Motor neuron (in vitro differentiated cells): ENCODE results near the gene FAM32A. TPM values are rescaled to one million over a fixed set of nuclear protein-coding genes. Genes with fewer than 3 reads are reported as not detected.

Experiments used
- ATAC-seq, 8 experiments: fragments of 200-7000 bp; cut with Tn5 transposase; replicated peaks in 6 of 8; 2 replicates each; pipeline ENCODE4 v1.8.0; 2021; ENCODE audit warnings: mild to moderate bottlenecking in 8 of 8, moderate library complexity in 8 of 8
- H3K27ac ChIP-seq, 2 donors: fragments of 250-450 bp; sonication (Bioruptor Pico); 2 replicates each; pipeline ENCODE4 v1.9.0; 2021; ENCODE audit warnings: antibody characterized with exemption in 2 of 2, mild to moderate bottlenecking in 2 of 2, moderate library complexity in 1 of 2
- H3K4me1 ChIP-seq, 2 donors: fragments of 250-450 bp; sonication (Bioruptor Pico); replicated peaks in 1 of 2; 2 replicates each; pipeline ENCODE4 v1.6.1; 2021; ENCODE audit warnings: antibody characterized with exemption in 2 of 2, mild to moderate bottlenecking in 2 of 2, moderate library complexity in 1 of 2
- H3K4me3 ChIP-seq, 5 donors: fragments of 250-450 bp; sonication (Bioruptor Pico); 2 replicates each; pipeline ENCODE4 v1.9.0; 2021; ENCODE audit warnings: antibody characterized with exemption in 5 of 5, mild to moderate bottlenecking in 5 of 5, moderate library complexity in 4 of 5
- WGBS, 10 experiments: fragments of 450-650 bp; shearing (Covaris generic); methylation state at CpG; one replicate each; pipeline ENCODE4 v1.0.0; 2022; 5-methylcytosine and 5-hydroxymethylcytosine counted together
- in situ Hi-C, 9 experiments: fragments of 400-800 bp; cut with MboI; loops; one replicate each; pipeline ENCODE4 v1.15.0; 2021; ENCODE audit warnings: low sequenced_read_pairs in 9 of 9, low pct_unique_long_range_greater_than_20kb in 2 of 9; ENCODE audit not compliant: unreplicated experiment in 9 of 9
- total RNA-seq, 8 experiments: library from RNA; unstranded; fragments of 300-600 nt; gene quantifications; 2 replicates each; pipeline versions ENCODE4 v1.2.3 to v1.2.4, GENCODE V29; 2022

FAM32A gene
- total RNA-seq = 100 to 1,000 TPM in 5 of 8 experiments, 10 to 100 TPM in 3; 78.1 to 159 (median 114) TPM

GRCh38 chr19:16185123-16185767, at the start of gene FAM32A:
Gene FAM32A, plus strand, starts transcription at chr19:16185410. Its CDS starts 33 bp downstream, at chr19:16185443.
- in situ Hi-C loops = loop anchor here in 8 of 9 experiments (10.0 to 25.0 kb wide), 5 partner anchors 140 to 773 kb away; partner anchors contain the start of genes AKAP8L (in 1 of the 8), CYP4F3 (in 1 of the 8) and CYP4F8 (in 1 of the 8)
- ATAC-seq = peak; percentile 84 to 98 (median 96)
- peaks cover 6 to 7% of the 10 kb centered on the region in 2 donors for H3K4me1 ChIP-seq
- 0 to 1% (median 0%) methylated on average over 3 to 20 of the region's 39 CpGs; no CpG with 5 or more reads in 3 of the 10 experiments for WGBS, 10 experiments
- peak within 1 kb of the TSS; percentile 70 to 93 (median 88) for H3K4me3 ChIP-seq
- H3K27ac ChIP-seq = peak within 1 kb of the TSS; percentile 84 to 88

DNA sequence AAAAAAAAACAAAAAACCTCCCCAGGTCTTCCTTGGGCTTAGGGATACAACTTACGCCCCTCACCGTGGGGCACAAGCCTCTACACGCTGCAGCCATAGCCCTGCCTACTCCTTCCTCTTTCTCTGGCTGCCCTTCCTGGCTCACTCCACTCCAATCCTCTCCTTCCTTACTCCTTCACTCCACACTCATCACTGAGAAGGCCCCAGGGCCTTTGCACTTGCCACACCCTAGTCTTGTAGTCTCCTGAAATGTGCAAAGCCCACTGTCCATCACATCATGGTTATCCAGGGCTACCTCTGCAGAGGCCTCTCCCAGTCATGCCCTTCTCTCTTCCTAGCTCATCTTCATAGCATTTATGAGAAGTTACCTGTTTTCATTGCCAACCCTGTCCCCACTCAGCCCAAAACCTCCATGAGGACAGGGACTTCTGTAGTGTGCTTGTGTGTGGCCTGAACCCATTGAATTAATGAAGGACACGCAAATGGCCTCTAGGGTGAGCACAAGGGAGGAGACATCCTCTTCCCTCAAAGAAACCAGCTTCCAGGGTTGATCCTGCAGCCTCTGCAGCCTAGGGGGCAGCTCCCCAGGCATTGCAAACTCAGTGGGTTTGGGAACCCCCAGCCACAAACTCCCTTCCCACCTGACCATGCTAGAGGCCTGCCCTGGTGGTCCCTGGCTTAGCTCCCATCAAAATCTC, 49.6 kb upstream of the FAM32A start:
- ATAC-seq = no peak
- 33 to 100% (median 92%) methylated on average over 1 to 4 of the region's 4 CpGs; no CpG with 5 or more reads in 4 of the 10 experiments for WGBS, 10 experiments
- no peak overlapping the region for H3K4me3 ChIP-seq
- H3K4me1 ChIP-seq = no peaks in the 10 kb centered on the region
- no peak overlapping the region for H3K27ac ChIP-seq
- in situ Hi-C loops = no loop called here

DNA sequence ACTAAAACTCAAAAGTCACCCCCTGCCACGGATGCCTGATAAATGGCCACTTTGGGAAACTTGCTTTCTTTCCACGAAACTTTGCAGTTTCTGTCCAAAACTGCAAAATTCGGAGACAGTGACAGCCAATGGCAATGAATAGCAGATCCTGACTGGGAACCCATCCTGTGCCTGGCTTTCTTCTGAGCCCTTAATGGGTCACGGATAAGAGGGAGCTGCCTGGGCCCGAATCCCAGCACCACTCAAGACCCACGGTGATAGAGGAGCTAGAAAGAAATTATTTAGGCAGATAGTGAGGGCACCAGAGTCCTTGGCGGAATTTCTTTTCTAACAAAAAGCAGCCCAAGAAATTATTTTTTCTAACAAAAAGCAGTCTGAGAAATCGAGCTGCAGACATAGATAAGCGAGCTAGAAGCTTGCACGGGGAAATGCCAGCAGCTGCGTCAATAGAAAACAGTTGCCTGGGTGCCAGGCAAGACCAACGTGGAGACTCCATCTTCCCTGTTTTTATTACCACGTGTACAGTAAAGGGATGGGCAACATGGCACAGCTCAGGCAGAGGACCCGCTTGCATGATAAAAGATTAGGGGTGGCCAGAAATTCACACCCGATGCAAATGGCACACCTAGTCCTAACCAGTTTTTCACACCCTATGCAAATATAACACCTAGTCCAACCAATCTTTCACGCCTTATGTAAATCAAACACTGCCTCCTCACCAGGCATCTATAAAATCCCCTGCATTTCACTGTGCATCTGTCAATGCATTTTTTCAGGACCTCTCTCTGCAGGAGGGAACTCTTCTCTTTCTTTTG, 48.8 kb upstream of the FAM32A start:
- WGBS, 10 experiments = 15 to 78% (median 58%) methylated on average over 1 to 12 of the region's 16 CpGs
- Histone ChIP-seq H3K4me1 (no peaks in the 10 kb centered on the region), H3K27ac (no peak overlapping the region), H3K4me3 (no peak overlapping the region)
- in situ Hi-C loops = no loop called here
- ATAC-seq = peak in 6 of 8 experiments; percentile 9 to 85 (median 60)

GRCh38 chr19:16139752-16140151, 45.5 kb upstream of the FAM32A start:
- Histone ChIP-seq H3K27ac (no peak overlapping the region), H3K4me3 (no peak overlapping the region), H3K4me1 (no peaks in the 10 kb centered on the region)
- WGBS, 10 experiments = 45 to 87% (median 61%) methylated on average over 1 to 6 of the region's 13 CpGs; no CpG with 5 or more reads in 4 of the 10 experiments
- in situ Hi-C loops = no loop called here
- no peak for ATAC-seq

DNA sequence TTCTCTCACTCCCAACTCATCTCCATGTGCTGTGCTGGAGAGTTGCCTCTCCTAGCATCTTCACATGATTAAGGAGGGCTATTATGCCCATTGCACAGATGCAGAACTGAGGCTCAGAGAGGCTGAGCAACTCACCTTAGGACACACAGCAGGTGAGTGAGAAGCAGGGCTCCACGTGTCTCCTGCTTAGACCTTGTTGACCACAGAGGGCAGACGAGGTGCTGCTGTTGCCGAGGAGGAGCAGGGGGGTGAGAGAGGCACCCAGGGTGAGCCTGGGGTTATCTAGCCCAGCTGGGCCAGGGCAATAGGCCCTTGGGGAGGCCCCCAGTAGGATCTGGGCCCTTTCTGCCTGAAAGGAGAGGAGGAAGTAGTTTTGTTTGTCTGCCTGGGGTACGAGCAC, 44.2 kb upstream of the FAM32A start:
- in situ Hi-C loops = no loop called here
- ATAC-seq = no peak
- 10 to 75% (median 60%) methylated on average over 1 to 2 of the region's 4 CpGs; no CpG with 5 or more reads in 5 of the 10 experiments for WGBS, 10 experiments
- no peaks in the 10 kb centered on the region for H3K4me1 ChIP-seq
- no peak overlapping the region for H3K27ac ChIP-seq
- no peak overlapping the region for H3K4me3 ChIP-seq

- no peak for ATAC-seq
- Histone ChIP-seq H3K4me1 (no peaks in the 10 kb centered on the region), H3K27ac (no peak overlapping the region), H3K4me3 (no peak overlapping the region)
- 30 to 89% (median 76%) methylated on average over 2 to 9 of the region's 9 CpGs for WGBS, 10 experiments
- in situ Hi-C loops = no loop called here
Measured at GRCh38 chr19:16142032-16142580, 43.1 kb upstream of the FAM32A start.

DNA sequence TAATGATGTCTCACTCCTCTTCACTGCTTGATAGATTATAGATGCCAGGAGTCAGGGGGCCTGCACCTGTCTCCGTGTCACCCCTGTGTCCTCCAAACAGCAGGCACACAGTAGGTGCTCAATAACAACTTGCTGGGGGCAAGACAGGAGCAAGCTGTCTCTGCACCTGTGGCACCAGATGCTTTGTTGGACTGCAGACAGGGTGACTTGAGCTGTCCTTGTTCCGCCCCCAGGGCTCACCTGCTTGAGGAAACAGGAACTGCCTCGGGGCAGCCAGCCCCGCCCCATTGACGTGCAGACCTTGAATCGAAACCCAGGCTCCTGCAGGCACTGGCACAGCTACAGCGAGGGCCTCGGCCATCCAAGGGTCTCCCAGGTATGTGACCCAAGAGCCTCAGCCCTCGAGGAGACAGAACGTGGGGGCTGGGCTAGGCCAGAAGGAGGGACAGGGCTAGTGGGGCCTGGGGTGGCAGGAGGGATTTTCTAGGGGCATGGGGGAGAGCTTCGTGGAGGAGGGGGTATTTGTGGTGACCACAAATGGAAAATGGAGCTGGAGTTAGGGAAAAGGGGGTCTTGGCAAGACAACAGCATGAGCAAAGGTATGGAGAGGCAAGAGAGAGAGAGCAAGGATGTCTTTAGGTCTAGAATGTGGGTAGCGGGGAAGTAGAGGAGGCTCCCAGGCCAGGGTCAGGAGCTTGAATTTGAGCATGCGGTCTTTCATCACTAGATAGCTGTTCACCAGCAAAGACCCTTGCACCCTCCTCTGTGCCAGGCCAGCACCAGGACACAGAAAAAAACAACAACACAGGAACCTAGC, 41.6 kb upstream of the FAM32A start, which contains the start of gene HSH2D:
Gene HSH2D, plus strand, starts transcription at position 287 of the 817 bp plus-strand sequence. CDS start 5,066 bp downstream, outside the sequence.
- no peak for ATAC-seq
- WGBS, 10 experiments = 0 to 100% (median 67%) methylated on average over 1 to 5 of the region's 13 CpGs; no CpG with 5 or more reads in 3 of the 10 experiments

GRCh38 chr19:16144216-16144581, 41.0 kb upstream of the FAM32A start:
- Histone ChIP-seq H3K4me3 (no peak overlapping the region), H3K4me1 (no peaks in the 10 kb centered on the region), H3K27ac (no peak overlapping the region)
- no peak for ATAC-seq
- 40% methylated on average over 1 of the region's 1 CpG; no CpG with 5 or more reads in 9 of the 10 experiments for WGBS, 10 experiments
- in situ Hi-C loops = no loop called here

More for the DNA sequence above, 41.6 kb upstream of the FAM32A start, which contains the start of gene HSH2D:
- no peak within 1 kb of the TSS for H3K4me3 ChIP-seq
- no peaks in the 10 kb centered on the region for H3K4me1 ChIP-seq
- in situ Hi-C loops = no loop called here
- no peak within 1 kb of the TSS for H3K27ac ChIP-seq

GRCh38 chr19:16146112-16146511, 39.1 kb upstream of the FAM32A start:
- no peak overlapping the region for H3K4me3 ChIP-seq
- 25 to 82% (median 67%) methylated on average over 1 to 4 of the region's 5 CpGs; no CpG with 5 or more reads in 1 of the 10 experiments for WGBS, 10 experiments
- in situ Hi-C loops = no loop called here
- no peak overlapping the region for H3K27ac ChIP-seq
- no peaks in the 10 kb centered on the region for H3K4me1 ChIP-seq
- ATAC-seq = no peak

GRCh38 chr19:16148443-16149229, 36.6 kb upstream of the FAM32A start:
- in situ Hi-C loops = no loop called here
- Histone ChIP-seq H3K27ac (no peak overlapping the region), H3K4me3 (no peak overlapping the region), H3K4me1 (no peaks in the 10 kb centered on the region)
- ATAC-seq = no peak
- 17 to 71% (median 40%) methylated on average over 1 of the region's 8 CpGs; no CpG with 5 or more reads in 7 of the 10 experiments for WGBS, 10 experiments

GRCh38 chr19:16153582-16154336, 31.5 kb upstream of the FAM32A start:
- Histone ChIP-seq H3K4me3 (no peak overlapping the region), H3K4me1 (no peaks in the 10 kb centered on the region), H3K27ac (no peak overlapping the region)
- in situ Hi-C loops = loop anchor here in 1 of 9 experiments (25.0 kb wide), 1 partner anchor 516 kb away; the partner anchor contains the start of gene CYP4F3
- 39 to 80% (median 43%) methylated on average over 1 to 6 of the region's 11 CpGs; no CpG with 5 or more reads in 5 of the 10 experiments for WGBS, 10 experiments
- ATAC-seq = peak in 1 of 8 experiments; percentile 34
